Heart right ventricle (tissue), 16 donors: Measurements from ENCODE around the gene OST4. TPM values are rescaled to one million over a fixed set of nuclear protein-coding genes. Genes with fewer than 3 reads are reported as not detected.
"Not testable (repeated sequence)": the region's sequence is repeated elsewhere in the genome, so short reads cannot be mapped to it uniquely, and the experiment has no call there.

Experiments used
- ATAC-seq, 8 donors: fragments of 200-7000 bp; cut with Tn5 transposase; one replicate each; pipeline ENCODE4 v1.9.1; 2020; ENCODE audit warnings: mild to moderate bottlenecking in 8 of 8, moderate library complexity in 8 of 8, moderate number of reproducible peaks in 1 of 8
- DNase-seq, 2 donors: peaks; one replicate each; pipeline ENCODE4 v3.0.0-alpha.2; 2020
- H3K27ac ChIP-seq, 10 donors: fragments of 200-600 bp; sonication (generic) in 2 of 10; one replicate each; pipeline versions ENCODE4 v1.5.0 to v1.8.0; 2020 to 2022; ENCODE audit warnings: mild to moderate bottlenecking in 3 of 10
- H3K27me3 ChIP-seq, 7 donors: fragments of 200-600 bp; one replicate each; pipeline ENCODE4 v1.8.0; 2021 to 2022; ENCODE audit warnings: mild to moderate bottlenecking in 2 of 7
- H3K36me3 ChIP-seq, 9 donors: fragments of 200-600 bp; sonication (generic) in 1 of 9; one replicate each; pipeline versions ENCODE4 v1.5.0 to v1.8.0; 2020 to 2022; ENCODE audit warnings: mild to moderate bottlenecking in 2 of 9
- H3K4me1 ChIP-seq, 9 donors: fragments of 200-600 bp; sonication (generic) in 1 of 9; one replicate each; pipeline versions ENCODE4 v1.5.0 to v1.8.0; 2020 to 2022; ENCODE audit warnings: mild to moderate bottlenecking in 4 of 9
- H3K4me3 ChIP-seq, 10 donors: fragments of 200-600 bp; sonication (generic) in 2 of 10; one replicate each; pipeline versions ENCODE4 v1.5.0 to v1.8.0; 2020 to 2022; ENCODE audit warnings: mild to moderate bottlenecking in 7 of 10, moderate library complexity in 2 of 10
- H3K9me3 ChIP-seq, 11 donors: fragments of 200-600 bp in 10 of 11; sonication (generic) in 2 of 11; one replicate each; pipeline versions ENCODE4 v1.5.0 to v1.8.0; 2013 to 2022; ENCODE audit warnings: mild to moderate bottlenecking in 2 of 11, control low read depth in 1 of 11, moderate library complexity in 1 of 11
- CTCF ChIP-seq, 9 donors: fragments of 200-600 bp; sonication (generic) in 2 of 9; IDR thresholded peaks; one replicate each; pipeline versions ENCODE4 v1.5.0 to v1.8.0; 2021 to 2022; ENCODE audit warnings: antibody characterized with exemption in 9 of 9, mild to moderate bottlenecking in 5 of 9, moderate library complexity in 1 of 9
- WGBS, 2 donors: extraction: QIAGEN DNeasy Blood & Tissue Kit; methylation state at CpG; one replicate each; pipeline ENCODE4 v1.1.7; 2013; ENCODE audit warnings: inconsistent platforms in 1 of 2; 5-methylcytosine and 5-hydroxymethylcytosine counted together
- intact Hi-C, 10 donors: fragments of 100-400 bp; cut with DNase I; formaldehyde crosslinking; loops; one replicate each; pipeline versions ENCODE4 v1.11.1 to v1.14.2; 2022
- polyA plus RNA-seq, 2 donors: library from polyadenylated mRNA; stranded (reverse); fragments of 200-250 nt; gene quantifications; one replicate each; pipeline ENCODE4 v1.2.3, GENCODE V29; 2013
- total RNA-seq, 10 donors: library from RNA; stranded (reverse); fragmentation: NEBNext Ultra II Directional in 3 of 10; extraction: Animal tissue kit (Norgen Biotek cat#: 25700) in 3 of 10; gene quantifications; one replicate each; pipeline versions ENCODE4 v1.2.1 to v1.2.4, GENCODE V29; 2021 to 2023
- donor health status: Arrhythmogenic right ventricular cardiomyopathy.
- donor health status: ischemic (EF 13 %, LVEDD 7.1; RV severe dilation, severe dysfunction).
- donor health status: healthy with polysubstance abuse.
- donor health status: DM: no; HTN: yes; CAD: no.
- donor health status: DM: no; HTN: no; CAD: no.
- donor health status: ischemic (EF 25% LVEDD 6.9; RV normal size, moderate dysfunction).
- donor health status: ischemic (EF 25% LVEDD 5.7; RV mildly dilated, moderate dysfunction).
- donor health status: healthy.
- donor health status: DM: yes; HTN: yes; CAD: no.
- donor health status: Ischemic cardiomyopathy.
- donor health status: ischemic (EF 35%, LVEDD 5.7; RV mildly dilated, moderate dysfunction).
- donor health status: nonischemic (EF 11% LVEDD 7.7; RV severe dilation, severe dysfunction).
- donor health status: DM: yes; HTN: yes; CAD: no.
- donor health status: PGD.
- donor health status: ischemic (EF 29% LVEDD 5.4; RV normal size, mild dysfunction).
- donor health status: nonischemic (EF 23%, LVEDD 6.1; RV moderate dilation, normal function).

Gene OST4
- total and polyA plus RNA-seq, 12 donors: 336 to 457 (median 388) TPM

GRCh38 chr2:27115519-27115918, 44.1 kb upstream of the OST4 start:
- intact Hi-C loops: no loop called here
- Histone ChIP-seq H3K9me3 (no peaks in the 10 kb centered on the region), H3K36me3 (no peaks in the 10 kb centered on the region), H3K4me3 (no peak overlapping the region), H3K27ac (no peak overlapping the region), H3K4me1 (peaks cover 4 to 11% (median 6%) of the 10 kb centered on the region in 9 donors), H3K27me3 (peaks cover 3 to 37% (median 28%) of the 10 kb centered on the region in 7 donors)
- DNase-seq (no peak), ATAC-seq (no peak)
- 67 to 76% methylated on average over 2 of the region's 2 CpGs for WGBS, 2 donors
- no peak for TF ChIP-seq CTCF (IDR thresholded peaks at IDR 0.05)

- H3K36me3 ChIP-seq, H3K4me3 ChIP-seq, H3K9me3 ChIP-seq, H3K4me1 ChIP-seq, intact Hi-C loops, DNase-seq, H3K27ac ChIP-seq, ATAC-seq: not testable (repeated sequence)
- H3K27me3 ChIP-seq: peaks cover 0 to 12% (median 2%) of the 10 kb centered on the region in 7 donors
- 88 to 93% methylated on average over 49 of the region's 49 CpGs for WGBS, 2 donors
Measured at GRCh38 chr2:27111392-27112078, 40.1 kb upstream of the OST4 start.

- intact Hi-C loops: not testable (repeated sequence)
Measured at GRCh38 chr2:27110603-27111352, 39.3 kb upstream of the OST4 start.

GRCh38 chr2:27109083-27109482, 37.6 kb upstream of the OST4 start:
- peaks cover 0 to 21% (median 7%) of the 10 kb centered on the region in 7 donors for H3K27me3 ChIP-seq
- intact Hi-C loops: loop anchor here in 1 of 10 donors (5.0 to 10.0 kb wide), 2 partner anchors 43 to 186 kb away; no protein-coding TSS in a partner anchor
- H3K36me3 ChIP-seq: no peaks in the 10 kb centered on the region
- TF ChIP-seq CTCF (IDR thresholded peaks at IDR 0.05): no peak
- WGBS, 2 donors: 89 to 93% methylated on average over 3 of the region's 3 CpGs
- H3K9me3 ChIP-seq: no peaks in the 10 kb centered on the region
- no peak overlapping the region for H3K27ac ChIP-seq
- H3K4me3 ChIP-seq: no peak overlapping the region
- DNase-seq (no peak), ATAC-seq (no peak)
- no peaks in the 10 kb centered on the region for H3K4me1 ChIP-seq

More at GRCh38 chr2:27110603-27111352, 39.3 kb upstream of the OST4 start:
- not testable (repeated sequence) for H3K9me3 ChIP-seq, H3K27ac ChIP-seq, H3K4me3 ChIP-seq, ATAC-seq, H3K4me1 ChIP-seq, H3K36me3 ChIP-seq, DNase-seq
- peaks cover 0 to 12% (median 0%) of the 10 kb centered on the region in 7 donors for H3K27me3 ChIP-seq
- WGBS, 2 donors: 84 to 87% methylated on average over 24 of the region's 24 CpGs

- H3K4me1 ChIP-seq: no peaks in the 10 kb centered on the region
- 79 to 80% methylated on average over 2 of the region's 2 CpGs for WGBS, 2 donors
- intact Hi-C loops: loop anchor here in 1 of 10 donors (5.0 to 10.0 kb wide), 2 partner anchors 44 to 187 kb away; no protein-coding TSS in a partner anchor
- DNase-seq (no peak), ATAC-seq (no peak)
- no peak overlapping the region for H3K27ac ChIP-seq
- no peaks in the 10 kb centered on the region for H3K36me3 ChIP-seq
- H3K4me3 ChIP-seq: no peak overlapping the region
- H3K9me3 ChIP-seq: no peaks in the 10 kb centered on the region
- H3K27me3 ChIP-seq: peaks cover 0 to 25% (median 7%) of the 10 kb centered on the region in 7 donors
- TF ChIP-seq CTCF (IDR thresholded peaks at IDR 0.05): no peak
Measured at GRCh38 chr2:27108221-27108620, 36.8 kb upstream of the OST4 start.
